OCI-LY3 (cell line): Measurements from ENCODE around the gene SERPINH1.

ENCODE experiments used
- H2AFZ ChIP-seq: fragments of 200-600, 300-600 bp; shearing (Covaris generic); 2 replicates; pipeline ENCODE4 v1.6.0; 2014; ENCODE audit warnings: antibody characterized with exemption, low read depth, low read length
- H3K27ac ChIP-seq: fragments of 200-600, 300-600 bp; sonication (generic); 2 replicates; pipeline ENCODE4 v1.5.1; 2014; ENCODE audit warnings: mild to moderate bottlenecking, low read length, moderate library complexity, mixed read lengths
- H3K27me3 ChIP-seq: fragments of 200-600, 300-600 bp; sonication (generic); 2 replicates; pipeline ENCODE4 v1.6.1; 2014; ENCODE audit warnings: low read depth, low read length, mixed read lengths
- H3K36me3 ChIP-seq: fragments of 200-600, 300-600 bp; sonication (generic); replicated peaks from 2 replicates; pipeline ENCODE3; 2014; ENCODE audit warnings: low read depth, low read length, mixed read lengths
- H3K4me1 ChIP-seq: fragments of 300-600, 200-600 bp; sonication (generic); 2 replicates; pipeline ENCODE4 v1.6.1; 2014; ENCODE audit warnings: low read length, mixed read lengths
- H3K4me2 ChIP-seq: fragments of 200-600, 300-600 bp; sonication (generic); 2 replicates; pipeline ENCODE4 v1.6.1; 2014; ENCODE audit warnings: low read length, mixed read lengths
- H3K4me3 ChIP-seq: fragments of 300-600, 200-600 bp; sonication (generic); 2 replicates; pipeline ENCODE4 v1.5.1; 2014; ENCODE audit warnings: antibody characterized with exemption, mild to moderate bottlenecking, low read length, moderate library complexity
- H3K79me2 ChIP-seq: fragments of 300-600, 200-600 bp; shearing (Covaris generic); 2 replicates; pipeline ENCODE4 v1.6.1; 2014; ENCODE audit warnings: mild to moderate bottlenecking, low read length, mixed read lengths
- H3K9ac ChIP-seq: fragments of 300-600, 200-600 bp; shearing (Covaris generic); 2 replicates; pipeline ENCODE4 v1.6.0; 2014; ENCODE audit warnings: mild to moderate bottlenecking, low read length, moderate library complexity
- H3K9me3 ChIP-seq: fragments of 200-600, 300-600 bp; shearing (Covaris generic); 2 replicates; pipeline ENCODE4 v1.6.1; 2014; ENCODE audit warnings: low read length, mixed read lengths; ENCODE audit not compliant: insufficient read depth
- H4K20me1 ChIP-seq: fragments of 200-600, 300-600 bp; sonication (generic); 2 replicates; pipeline ENCODE4 v1.6.1; 2016; ENCODE audit warnings: low read length, mixed read lengths; ENCODE audit not compliant: insufficient read depth
- CTCF ChIP-seq: fragments of 200-600, 300-600 bp; sonication (generic); IDR thresholded peaks from 2 replicates; pipeline ENCODE4 v1.5.1; 2014; ENCODE audit warnings: antibody characterized with exemption, low read length, low read depth
- EZH2phosphoT487 ChIP-seq: fragments of 200-600 bp; shearing (Covaris generic); IDR thresholded peaks from 2 replicates; pipeline ENCODE4 v1.6.1; 2018; ENCODE audit warnings: antibody characterized with exemption, mixed run types, low read depth

Gene SERPINH1

GRCh38 chr11:75524665-75525432 lies 37.2 kb upstream of the SERPINH1 start:
- Histone ChIP-seq H3K4me1 (peaks cover 25% of the 10 kb centered on the region), H3K9me3 (no peaks in the 10 kb centered on the region), H3K4me2 (peak overlapping the region; percentile 97), H3K9ac (peak overlapping the region; percentile 57), H4K20me1 (no peaks in the 10 kb centered on the region), H3K4me3 (peak overlapping the region; percentile 89), H3K36me3 (no peaks in the 10 kb centered on the region), H3K79me2 (no peaks in the 10 kb centered on the region), H3K27me3 (peaks cover 39% of the 10 kb centered on the region), H3K27ac (no peak overlapping the region), H2AFZ (peak overlapping the region; percentile 6; the same call in 1 of the 2 replicates)
- TF ChIP-seq EZH2phosphoT487, result no peak
- TF ChIP-seq CTCF, result no peak

DNA sequence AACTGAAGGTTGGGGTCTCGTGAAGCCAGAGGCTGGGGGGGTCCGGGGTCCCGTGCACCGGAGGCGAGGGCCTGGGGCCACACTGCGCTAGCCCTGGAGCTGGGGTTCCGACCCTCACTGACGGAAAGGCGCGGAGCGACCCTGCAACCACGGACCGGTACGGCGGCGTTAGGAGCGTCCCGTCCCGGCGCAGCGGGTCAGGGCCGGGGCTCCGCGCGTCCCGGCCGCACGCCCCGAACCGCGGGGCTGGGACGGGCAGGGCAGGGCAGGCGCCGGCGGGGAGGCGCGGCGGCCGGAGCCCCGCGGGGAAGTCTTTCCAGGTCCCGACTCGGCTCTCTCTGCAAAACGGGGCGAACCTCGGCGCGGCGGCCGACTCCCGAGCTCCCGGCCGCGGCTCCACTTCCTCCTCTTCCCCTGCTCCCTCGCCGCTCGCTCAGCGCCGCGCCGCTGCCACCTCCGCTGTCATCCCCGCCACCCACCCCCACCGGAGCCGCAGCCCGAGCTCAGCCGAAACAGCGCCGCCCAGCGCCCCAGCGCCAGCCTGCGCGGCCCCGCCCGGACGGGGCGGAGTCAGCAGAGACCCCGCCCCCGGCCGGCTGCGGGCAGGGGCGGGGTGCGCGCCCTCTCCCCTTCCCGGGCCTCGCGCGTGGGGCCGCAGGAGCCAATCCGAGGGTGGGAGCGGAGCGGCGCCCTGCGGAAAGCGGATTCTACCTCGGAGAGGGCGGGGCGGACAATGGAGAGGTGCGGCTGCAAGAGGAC lies 36.4 kb upstream of the SERPINH1 start, which contains the start of gene GDPD5:
GDPD5 (minus strand) TSS at position 509 of the 759 bp plus-strand sequence. CDS start 48,206 bp downstream, outside the sequence.
- peak within 1 kb of the TSS; percentile 71 for H3K9ac ChIP-seq
- H3K79me2 ChIP-seq, result no peaks in the 10 kb centered on the region
- H3K36me3 ChIP-seq, result no peaks in the 10 kb centered on the region
- no peaks in the 10 kb centered on the region for H3K9me3 ChIP-seq
- peaks cover 39% of the 10 kb centered on the region for H3K27me3 ChIP-seq
- H3K27ac ChIP-seq, result no peak within 1 kb of the TSS
- H2AFZ ChIP-seq, result peak within 1 kb of the TSS; percentile 69
- peaks cover 25% of the 10 kb centered on the region for H3K4me1 ChIP-seq
- no peaks in the 10 kb centered on the region for H4K20me1 ChIP-seq
- peak within 1 kb of the TSS; percentile 97 for H3K4me2 ChIP-seq
- TF ChIP-seq CTCF (peak; percentile 62), EZH2phosphoT487 (no peak)
- peak within 1 kb of the TSS; percentile 89 for H3K4me3 ChIP-seq

DNA sequence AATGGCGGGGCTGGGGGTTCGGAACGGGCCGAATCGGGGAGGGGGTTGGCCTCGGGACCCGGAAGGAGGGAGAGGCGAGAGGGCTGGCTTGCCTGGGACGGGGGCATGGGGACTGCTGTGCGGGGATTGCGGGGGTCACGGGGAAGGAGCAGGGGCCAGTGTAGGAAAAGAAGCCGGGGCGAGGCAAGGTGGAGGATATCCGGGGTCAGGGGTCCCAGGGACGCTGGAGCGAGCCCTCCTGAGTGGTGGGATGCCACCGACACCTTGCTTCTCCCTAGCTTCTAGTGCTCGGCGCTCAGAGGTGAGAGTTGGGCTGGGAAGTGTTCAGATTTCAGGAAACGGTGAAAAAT lies 35.9 kb upstream of the SERPINH1 start:
- TF ChIP-seq EZH2phosphoT487, result no peak
- TF ChIP-seq CTCF, result no peak
- Histone ChIP-seq H3K36me3 (no peaks in the 10 kb centered on the region), H2AFZ (peak overlapping the region; percentile 69), H3K9me3 (no peaks in the 10 kb centered on the region), H3K4me1 (peaks cover 25% of the 10 kb centered on the region), H3K27ac (no peak overlapping the region), H3K4me3 (peak overlapping the region; percentile 89), H3K4me2 (peak overlapping the region; percentile 76), H3K27me3 (peaks cover 39% of the 10 kb centered on the region), H3K9ac (peak overlapping the region; percentile 71), H3K79me2 (no peaks in the 10 kb centered on the region), H4K20me1 (no peaks in the 10 kb centered on the region)

DNA sequence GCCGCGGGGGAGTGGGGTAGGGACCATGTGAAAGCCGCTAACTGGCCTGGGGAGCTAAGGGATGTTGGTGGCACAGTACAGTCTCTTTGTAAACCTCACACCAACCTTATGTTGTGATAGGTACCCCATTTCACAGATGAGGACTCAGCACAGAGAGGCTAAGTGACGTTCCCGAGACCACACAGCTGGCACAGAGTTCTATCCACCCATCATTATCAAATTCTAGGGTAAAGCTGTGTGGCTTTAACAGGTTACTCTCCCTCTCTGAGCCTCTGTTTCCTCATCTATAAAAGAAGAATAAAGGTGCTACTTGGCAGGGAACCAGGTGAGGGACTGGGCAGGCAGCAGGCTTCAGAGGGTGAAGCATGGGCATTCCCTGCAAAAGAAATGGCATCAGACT lies 34.9 kb upstream of the SERPINH1 start:
- H3K4me2 ChIP-seq, result no peak overlapping the region

More for the DNA sequence above, 34.9 kb upstream of the SERPINH1 start:
- no peaks in the 10 kb centered on the region for H3K9me3 ChIP-seq
- H3K36me3 ChIP-seq, result no peaks in the 10 kb centered on the region
- no peak overlapping the region for H3K27ac ChIP-seq
- H3K79me2 ChIP-seq, result no peaks in the 10 kb centered on the region
- H3K27me3 ChIP-seq, result peaks cover 39% of the 10 kb centered on the region
- no peaks in the 10 kb centered on the region for H4K20me1 ChIP-seq
- H3K4me1 ChIP-seq, result peaks cover 27% of the 10 kb centered on the region
- TF ChIP-seq EZH2phosphoT487 (no peak), CTCF (no peak)
- no peak overlapping the region for H3K4me3 ChIP-seq
- no peak overlapping the region for H2AFZ ChIP-seq
- no peak overlapping the region for H3K9ac ChIP-seq
